ENCODE data around the gene MINDY4B. TPM values are rescaled to one million over a fixed set of nuclear protein-coding genes. Genes with fewer than 3 reads are reported as not detected.

Gene MINDY4B
- total RNA-seq, 1 donor from 2014 or later: not detected

DNA sequence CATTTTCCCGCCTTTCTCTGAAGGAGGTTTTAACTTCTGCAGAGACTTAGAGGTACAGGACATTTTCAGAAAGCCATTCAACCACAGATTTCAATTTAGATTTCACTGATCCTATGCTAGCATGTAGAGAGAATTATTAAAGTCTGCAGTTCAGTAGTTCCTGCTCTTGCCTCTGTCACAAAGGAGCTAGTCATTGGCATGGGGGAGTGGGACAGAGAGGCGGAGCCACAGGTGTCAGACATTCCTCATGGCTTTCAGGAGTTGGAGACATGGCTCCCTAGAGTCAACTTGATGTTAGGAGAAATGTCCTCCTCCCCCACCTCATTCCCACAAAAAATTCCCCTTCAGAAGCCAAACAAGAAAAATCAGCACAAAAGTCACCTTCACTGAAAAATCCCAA is 76.2 kb downstream of the MINDY4B start:
- H3K27ac Mint-ChIP-seq (ENCODE audit: unreplicated experiment): no peak overlapping the region
- no peak overlapping the region for H3K4me3 Mint-ChIP-seq (ENCODE audit: unreplicated experiment)
- peaks cover 4% of the 10 kb centered on the region for H3K9me3 Mint-ChIP-seq (ENCODE audit: unreplicated experiment)
- TF ChIP-seq, protein P1, sequence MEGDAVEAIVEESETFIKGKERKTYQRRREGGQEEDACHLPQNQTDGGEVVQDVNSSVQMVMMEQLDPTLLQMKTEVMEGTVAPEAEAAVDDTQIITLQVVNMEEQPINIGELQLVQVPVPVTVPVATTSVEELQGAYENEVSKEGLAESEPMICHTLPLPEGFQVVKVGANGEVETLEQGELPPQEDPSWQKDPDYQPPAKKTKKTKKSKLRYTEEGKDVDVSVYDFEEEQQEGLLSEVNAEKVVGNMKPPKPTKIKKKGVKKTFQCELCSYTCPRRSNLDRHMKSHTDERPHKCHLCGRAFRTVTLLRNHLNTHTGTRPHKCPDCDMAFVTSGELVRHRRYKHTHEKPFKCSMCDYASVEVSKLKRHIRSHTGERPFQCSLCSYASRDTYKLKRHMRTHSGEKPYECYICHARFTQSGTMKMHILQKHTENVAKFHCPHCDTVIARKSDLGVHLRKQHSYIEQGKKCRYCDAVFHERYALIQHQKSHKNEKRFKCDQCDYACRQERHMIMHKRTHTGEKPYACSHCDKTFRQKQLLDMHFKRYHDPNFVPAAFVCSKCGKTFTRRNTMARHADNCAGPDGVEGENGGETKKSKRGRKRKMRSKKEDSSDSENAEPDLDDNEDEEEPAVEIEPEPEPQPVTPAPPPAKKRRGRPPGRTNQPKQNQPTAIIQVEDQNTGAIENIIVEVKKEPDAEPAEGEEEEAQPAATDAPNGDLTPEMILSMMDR (IDR thresholded peaks at IDR 0.05; ENCODE audit: partially characterized antibody, unreplicated experiment): no peak
- no peak for DNase-seq
- H3K27me3 Mint-ChIP-seq (ENCODE audit: unreplicated experiment): peaks cover 5% of the 10 kb centered on the region
- H3K4me1 Mint-ChIP-seq (ENCODE audit: low read depth, unreplicated experiment): peaks cover 4% of the 10 kb centered on the region
- H3K36me3 Mint-ChIP-seq (ENCODE audit: unreplicated experiment): no peaks in the 10 kb centered on the region

DNA sequence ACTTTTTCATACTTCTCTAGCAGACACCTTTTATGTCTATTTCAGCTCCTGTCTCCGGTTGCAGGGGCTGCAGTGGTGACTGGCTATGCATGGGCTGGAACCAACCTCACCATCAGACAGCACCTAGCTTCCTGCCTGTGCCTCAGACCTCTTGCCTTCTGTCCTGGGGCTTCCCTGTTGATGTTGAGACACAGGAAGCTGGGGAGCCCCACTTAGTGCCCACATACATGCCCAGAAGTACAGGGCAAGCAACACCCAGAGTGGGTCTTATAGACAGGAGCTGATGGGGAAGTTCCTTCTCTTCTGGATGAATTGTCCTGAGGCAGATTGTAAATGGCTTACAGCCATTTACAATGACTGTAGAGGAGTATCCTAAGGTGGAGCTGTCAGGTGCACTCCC is 77.0 kb downstream of the MINDY4B start:
- TF ChIP-seq, protein P1 (IDR thresholded peaks at IDR 0.05; ENCODE audit: partially characterized antibody, unreplicated experiment): no peak

DNA sequence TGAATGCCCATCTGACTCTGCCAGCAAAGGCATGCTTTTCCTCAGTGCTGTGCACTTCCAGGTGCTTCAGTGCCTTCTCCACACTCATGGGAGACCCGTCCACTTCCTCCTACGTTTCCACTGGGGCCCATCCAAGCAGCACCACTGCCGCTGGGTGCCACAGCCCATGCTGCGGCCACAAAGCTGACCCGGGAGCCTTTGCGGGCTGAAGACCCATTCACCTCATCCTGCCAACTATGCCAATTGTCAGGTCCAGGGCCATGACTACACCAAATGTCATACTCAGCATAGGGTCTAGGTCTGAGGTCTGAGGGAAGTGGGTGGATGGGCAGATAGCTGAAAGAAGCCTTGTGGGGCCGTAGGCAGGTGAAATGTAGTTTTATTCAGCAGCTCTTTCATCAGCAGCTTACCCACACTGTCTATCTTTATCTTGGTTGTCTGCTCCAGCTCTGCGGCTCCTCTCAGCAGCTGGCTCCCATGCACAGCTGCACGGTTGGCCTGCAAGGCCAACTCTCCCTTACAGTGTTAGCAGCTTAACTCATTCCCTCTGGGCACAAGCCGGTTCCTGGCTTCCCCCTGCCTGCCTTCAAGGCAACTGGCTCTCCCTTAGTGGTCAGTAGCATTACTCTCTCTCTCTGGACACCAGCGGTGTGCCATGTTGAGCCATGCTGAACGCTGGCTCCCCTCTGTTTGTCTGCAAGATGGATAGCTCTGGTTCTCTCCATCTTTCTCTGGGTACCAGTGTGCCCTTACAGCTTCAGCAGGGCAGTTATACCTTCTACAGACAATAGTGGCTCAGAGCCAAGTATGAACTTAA is 78.6 kb downstream of the MINDY4B start:
- no peak for DNase-seq
- Mint-ChIP-seq H3K27ac (ENCODE audit: unreplicated experiment) (no peak overlapping the region), H3K4me3 (ENCODE audit: unreplicated experiment) (no peak overlapping the region), H3K36me3 (ENCODE audit: unreplicated experiment) (no peaks in the 10 kb centered on the region), H3K27me3 (ENCODE audit: unreplicated experiment) (peaks cover 12% of the 10 kb centered on the region), H3K9me3 (ENCODE audit: unreplicated experiment) (peaks cover 4% of the 10 kb centered on the region), H3K4me1 (ENCODE audit: low read depth, unreplicated experiment) (peaks cover 18% of the 10 kb centered on the region)
- TF ChIP-seq, protein P1 (IDR thresholded peaks at IDR 0.05; ENCODE audit: partially characterized antibody, unreplicated experiment): no peak

More for the DNA sequence above, 77.0 kb downstream of the MINDY4B start:
- Mint-ChIP-seq H3K4me1 (ENCODE audit: low read depth, unreplicated experiment) (peaks cover 11% of the 10 kb centered on the region), H3K4me3 (ENCODE audit: unreplicated experiment) (no peak overlapping the region), H3K27me3 (ENCODE audit: unreplicated experiment) (peaks cover 7% of the 10 kb centered on the region), H3K9me3 (ENCODE audit: unreplicated experiment) (peaks cover 4% of the 10 kb centered on the region), H3K27ac (ENCODE audit: unreplicated experiment) (no peak overlapping the region), H3K36me3 (ENCODE audit: unreplicated experiment) (no peaks in the 10 kb centered on the region)
- DNase-seq: no peak

DNA sequence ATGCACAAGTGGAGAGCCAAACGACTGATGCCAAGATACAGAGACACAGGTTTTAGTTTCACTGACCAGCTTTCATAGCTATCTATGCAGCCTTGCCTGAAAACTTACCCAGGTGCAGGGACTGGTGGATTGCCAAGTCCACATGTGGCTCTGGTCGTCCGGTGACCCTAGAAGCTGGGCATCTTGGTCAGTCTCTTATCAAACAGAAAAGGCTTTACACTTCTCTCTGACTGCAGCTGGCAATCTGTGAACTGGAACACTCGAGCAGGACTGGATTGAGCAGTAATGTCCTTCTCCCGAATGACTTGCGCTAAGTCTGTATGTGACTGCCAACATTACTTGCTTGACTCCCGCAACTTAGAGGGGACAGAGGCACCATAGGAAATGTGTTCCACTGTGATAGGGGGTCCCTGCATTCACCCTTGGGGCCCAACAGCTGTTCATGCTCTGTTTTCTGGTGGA is 79.3 kb downstream of the MINDY4B start:
- Mint-ChIP-seq H3K4me1 (ENCODE audit: low read depth, unreplicated experiment) (peaks cover 18% of the 10 kb centered on the region), H3K27ac (ENCODE audit: unreplicated experiment) (no peak overlapping the region), H3K27me3 (ENCODE audit: unreplicated experiment) (peaks cover 11% of the 10 kb centered on the region), H3K4me3 (ENCODE audit: unreplicated experiment) (no peak overlapping the region), H3K36me3 (ENCODE audit: unreplicated experiment) (no peaks in the 10 kb centered on the region), H3K9me3 (ENCODE audit: unreplicated experiment) (peaks cover 4% of the 10 kb centered on the region)
- TF ChIP-seq, protein P1 (IDR thresholded peaks at IDR 0.05; ENCODE audit: partially characterized antibody, unreplicated experiment): no peak
- DNase-seq: no peak
